ENCODE results near the gene HSD17B8. TPM values are rescaled to one million over a fixed set of nuclear protein-coding genes. Genes with fewer than 3 reads are reported as not detected.

The HSD17B8 gene
- total RNA-seq, 1 experiment from 2014 or later, result 22.0 TPM

DNA sequence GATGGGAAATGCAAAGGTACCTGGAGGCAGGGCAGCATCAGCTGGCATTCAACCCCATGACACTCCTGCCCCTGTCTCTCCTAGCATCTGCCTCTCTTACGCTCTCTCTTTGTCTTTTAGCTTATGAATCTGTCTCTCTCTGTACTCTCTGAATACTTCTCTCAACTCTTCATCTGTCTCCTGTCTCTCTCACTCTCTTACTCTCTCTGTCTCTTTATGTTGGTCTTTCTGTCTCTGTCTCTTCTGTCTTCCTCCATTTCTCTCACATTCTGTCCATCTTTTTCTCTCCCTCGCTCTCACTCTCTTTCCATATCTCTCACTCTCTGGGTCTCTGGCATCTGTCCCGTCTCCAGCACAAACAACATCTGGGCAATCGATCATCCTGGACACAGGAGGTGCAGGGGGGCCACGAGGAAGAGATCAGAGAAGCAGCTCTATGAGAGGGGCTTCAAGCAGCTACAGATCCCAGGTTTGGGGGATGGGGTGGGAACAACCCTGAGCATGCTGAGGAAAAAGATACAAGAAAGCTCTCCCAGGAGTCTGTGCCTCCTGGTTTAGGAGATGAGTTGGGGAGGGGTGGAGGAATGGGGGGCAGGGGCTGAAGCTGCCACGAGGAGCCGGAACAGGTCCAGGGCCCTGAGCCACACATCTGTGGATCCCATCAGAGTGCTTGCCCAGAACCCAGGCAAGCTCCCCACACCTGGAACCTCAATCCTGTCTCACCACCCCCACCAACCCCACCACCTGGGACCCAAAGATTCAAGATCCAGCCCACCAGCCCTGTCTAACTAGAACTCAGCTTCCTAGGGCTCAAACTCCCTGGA is 14.6 kb upstream of the HSD17B8 start:
- Histone ChIP-seq H3K79me2 (ENCODE audit: insufficient read depth, low read length) (no peaks in the 10 kb centered on the region), H3K4me2 (ENCODE audit: low read length) (no peak overlapping the region), H3K4me1 (ENCODE audit: control insufficient read depth in 1 of 2, insufficient read depth in 2 of 2, low read length in 2 of 2) (no peaks in the 10 kb centered on the region), H3K36me3 (ENCODE audit: control insufficient read depth in 1 of 2, insufficient read depth in 2 of 2, low read length in 2 of 2) (peaks cover 3 to 9% of the 10 kb centered on the region in 2 experiments; a peak in 3 of 4 replicates), H3K4me3 (replicated peaks in 1 of 2; ENCODE audit: low read depth in 1 of 2, low read length in 2 of 2) (no peak overlapping the region), H3K9ac (ENCODE audit: low read length) (no peak overlapping the region), H3K9me3 (ENCODE audit: control insufficient read depth in 1 of 2, insufficient read depth in 1 of 2, low read depth in 1 of 2, low read length in 2 of 2) (no peaks in the 10 kb centered on the region), H3K27me3 (ENCODE audit: insufficient read depth, low read length) (no peaks in the 10 kb centered on the region), H3K9me2 (ENCODE audit: insufficient read depth) (no peaks in the 10 kb centered on the region), H3K27ac (ENCODE audit: low read depth, low read length) (no peak overlapping the region), H4K20me1 (ENCODE audit: insufficient read depth) (no peaks in the 10 kb centered on the region), H2AFZ (ENCODE audit: low read depth, low read length, poor library complexity, severe bottlenecking) (no peak overlapping the region)
- BruUV-seq (replicated peaks), result no TSS peak
- RAD21 ChIA-PET (ENCODE audit: low non-redundant PET in 1 of 2, low total read pairs in 2 of 2, uncharacterized antibody in 2 of 2, unreplicated experiment in 2 of 2), result interaction anchor here in 1 of 2 experiments (0.6 kb wide), 1 partner anchor 9 kb away, joined by 3 read pairs; no protein-coding TSS in a partner anchor
- intact Hi-C loops (cut with micrococcal nuclease), result no loop called here
- POLR2A ChIA-PET, result interaction anchor here (0.8 kb wide), 1 partner anchor 8 kb away, joined by 3 read pairs; no protein-coding TSS in a partner anchor
- ATAC-seq (no peak), DNase-seq (ENCODE audit: low read depth, low spot score) (no peak)
- TF ChIP-seq EZH2 (IDR thresholded peaks at IDR 0.05) (no peak), REST (IDR thresholded peaks at IDR 0.05; ENCODE audit: low read depth) (no peak), JUND (IDR thresholded peaks at IDR 0.05) (no peak), ZBTB33 (IDR thresholded peaks at IDR 0.05; ENCODE audit: extremely low read depth, insufficient replicate concordance, low read length) (no peak), YY1 (IDR thresholded peaks at IDR 0.05; ENCODE audit: extremely low read depth, insufficient replicate concordance, low read depth, low read length) (no peak), ZFX (IDR thresholded peaks at IDR 0.05) (no peak), ELF1 (IDR thresholded peaks at IDR 0.05; ENCODE audit: borderline replicate concordance, low read depth) (no peak), RAD21 (IDR thresholded peaks at IDR 0.05; ENCODE audit: low read depth) (no peak), CTCF (IDR thresholded peaks at IDR 0.05 in 2 of 3, conservative IDR thresholded peaks at IDR 0.05 in 1 of 3; ENCODE audit: borderline replicate concordance in 1 of 3, insufficient read depth in 1 of 3, low read depth in 2 of 3, low read length in 2 of 3) (no peak), CBX3 (IDR thresholded peaks at IDR 0.05; ENCODE audit: low read depth) (no peak), SIN3A (IDR thresholded peaks at IDR 0.05; ENCODE audit: low read depth) (no peak), SP1 (IDR thresholded peaks at IDR 0.05; ENCODE audit: low read depth) (no peak), EGR1 (IDR thresholded peaks at IDR 0.05; ENCODE audit: low read depth) (no peak), SRF (IDR thresholded peaks at IDR 0.05; ENCODE audit: low read depth) (no peak), EZH2phosphoT487 (IDR thresholded peaks at IDR 0.05; ENCODE audit: borderline replicate concordance) (no peak), POLR2AphosphoS5 (IDR thresholded peaks at IDR 0.05; ENCODE audit: low read depth, low read length) (no peak)
- TF ChIP-seq, protein P1, sequence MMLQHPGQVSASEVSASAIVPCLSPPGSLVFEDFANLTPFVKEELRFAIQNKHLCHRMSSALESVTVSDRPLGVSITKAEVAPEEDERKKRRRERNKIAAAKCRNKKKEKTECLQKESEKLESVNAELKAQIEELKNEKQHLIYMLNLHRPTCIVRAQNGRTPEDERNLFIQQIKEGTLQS (IDR thresholded peaks at IDR 0.05), result no peak
- CTCF ChIA-PET, result no interaction called here

Data from HCT116 (cell line).